Heart left ventricle (tissue), 16 donors: ENCODE measurements around the gene IPO13. TPM values are rescaled to one million over a fixed set of nuclear protein-coding genes. Genes with fewer than 3 reads are reported as not detected.
A peak's percentile ranks its signal among the peaks of the same experiment; 100 is the strongest.

ENCODE experiments used
- ATAC-seq, 4 donors: fragments of 200-7000 bp; cut with Tn5 transposase; one replicate each; pipeline ENCODE4 v1.9.1; 2020 to 2022; ENCODE audit warnings: moderate library complexity in 4 of 4, mild to moderate bottlenecking in 3 of 4, moderate number of reproducible peaks in 1 of 4
- DNase-seq, 5 donors: peaks; one replicate each; pipeline ENCODE4 v3.0.0-alpha.2; 2020
- H3K27ac ChIP-seq, 12 donors: fragments of 200-600 bp; sonication (generic) in 4 of 12; one replicate each; pipeline versions ENCODE4 v1.5.0 to v1.8.0; 2016 to 2022; ENCODE audit warnings: mild to moderate bottlenecking in 2 of 12
- H3K27me3 ChIP-seq, 9 donors: fragments of 200-600 bp; sonication (generic) in 2 of 9; one replicate each; pipeline versions ENCODE4 v1.5.1 to v1.8.0; 2016 to 2022; ENCODE audit warnings: mild to moderate bottlenecking in 3 of 9
- H3K36me3 ChIP-seq, 9 donors: fragments of 200-600 bp; sonication (generic) in 2 of 9; one replicate each; pipeline versions ENCODE4 v1.5.0 to v1.8.0; 2018 to 2022; ENCODE audit warnings: mild to moderate bottlenecking in 2 of 9
- H3K4me1 ChIP-seq, 12 donors: fragments of 200-600 bp; sonication (generic) in 4 of 12; one replicate each; pipeline versions ENCODE4 v1.5.0 to v1.8.0; 2016 to 2022; ENCODE audit warnings: mild to moderate bottlenecking in 3 of 12
- H3K4me3 ChIP-seq, 12 donors: fragments of 200-600 bp; sonication (generic) in 4 of 12; one replicate each; pipeline versions ENCODE4 v1.5.0 to v1.8.0; 2017 to 2022; ENCODE audit warnings: mild to moderate bottlenecking in 9 of 12, moderate library complexity in 4 of 12
- H3K9me3 ChIP-seq, 12 donors: fragments of 200-600 bp; sonication (generic) in 4 of 12; one replicate each; pipeline versions ENCODE4 v1.5.0 to v1.8.0; 2016 to 2022; ENCODE audit warnings: mild to moderate bottlenecking in 1 of 12
- POLR2A ChIP-seq, 2 donors: fragments of 450-650 bp; IDR thresholded peaks; one replicate each; pipeline ENCODE4 v1.6.1; 2017; ENCODE audit warnings: antibody characterized with exemption in 2 of 2, mild to moderate bottlenecking in 2 of 2, moderate library complexity in 2 of 2
- WGBS, 4 donors: extraction: QIAGEN DNeasy Blood & Tissue Kit in 2 of 4; methylation state at CpG; one replicate each; pipeline versions ENCODE4 v1.1.5 to v1.1.7; 2013 to 2018; 5-methylcytosine and 5-hydroxymethylcytosine counted together
- intact Hi-C, 10 donors: fragments of 100-400 bp; cut with DNase I; formaldehyde crosslinking; loops; one replicate each; pipeline versions ENCODE4 v1.11.1 to v1.14.2; 2022
- polyA plus RNA-seq, 2 donors: library from polyadenylated mRNA; stranded (reverse); fragments of 200-250 nt; gene quantifications; one replicate each; pipeline ENCODE4 v1.2.3, GENCODE V29; 2013
- total RNA-seq, 9 donors: library from RNA; depleted of rRNA in 2 of 9; stranded (reverse); fragments of >200 nt in 2 of 9; fragmentation: NEBNext Ultra II Directional in 3 of 9; extraction: Animal tissue kit (Norgen Biotek cat#: 25700) in 3 of 9; gene quantifications; one replicate each; pipeline versions ENCODE4 v1.1.0 to v1.2.4, GENCODE V29; 2016 to 2023
- TF ChIP-seq, protein P1 (sequence below), 12 donors: fragments of 200-600 bp; sonication (generic) in 4 of 12; IDR thresholded peaks; one replicate each; pipeline versions ENCODE4 v1.5.0 to v1.8.0; 2018 to 2022; ENCODE audit warnings: antibody characterized with exemption in 12 of 12, mild to moderate bottlenecking in 5 of 12
- donor health status: ischemic (EF 13 %, LVEDD 7.1; RV severe dilation, severe dysfunction).
- donor health status: healthy with polysubstance abuse.
- donor health status: DM: no; HTN: yes; CAD: no.
- donor health status: DM: no; HTN: no; CAD: no.
- donor health status: ischemic (EF 25% LVEDD 6.9; RV normal size, moderate dysfunction).
- donor health status: ischemic (EF 25% LVEDD 5.7; RV mildly dilated, moderate dysfunction).
- donor health status: healthy.
- donor health status: DM: yes; HTN: yes; CAD: no.
- donor health status: ischemic (EF 35%, LVEDD 5.7; RV mildly dilated, moderate dysfunction).
- donor health status: nonischemic (EF 11% LVEDD 7.7; RV severe dilation, severe dysfunction).
- donor health status: DM: yes; HTN: yes; CAD: no.
- donor health status: PGD.
- donor health status: ischemic (EF 29% LVEDD 5.4; RV normal size, mild dysfunction).
- donor health status: nonischemic (EF 23%, LVEDD 6.1; RV moderate dilation, normal function).

The IPO13 gene
- total and polyA plus RNA-seq, 11 donors: 29.9 to 71.0 (median 54.6) TPM

GRCh38 chr1:43933386-43934100, 13.2 kb upstream of the IPO13 start, which contains the start of gene ARTN:
Gene ARTN (plus strand): TSS chr1:43933801. CDS start chr1:43935657, 1,856 bp downstream.
- no peak within 1 kb of the TSS for H3K27ac ChIP-seq
- 3 to 6% (median 5%) methylated on average over 21 to 42 of the region's 42 CpGs for WGBS, 4 donors
- ATAC-seq (peak in 1 of 4 donors; percentile 8), DNase-seq (peak in 1 of 5 donors; percentile 27)
- intact Hi-C loops: loop anchor here (1.0 to 10.0 kb wide), 6 partner anchors 96 to 409 kb away; no protein-coding TSS in a partner anchor
- TF ChIP-seq, protein P1, sequence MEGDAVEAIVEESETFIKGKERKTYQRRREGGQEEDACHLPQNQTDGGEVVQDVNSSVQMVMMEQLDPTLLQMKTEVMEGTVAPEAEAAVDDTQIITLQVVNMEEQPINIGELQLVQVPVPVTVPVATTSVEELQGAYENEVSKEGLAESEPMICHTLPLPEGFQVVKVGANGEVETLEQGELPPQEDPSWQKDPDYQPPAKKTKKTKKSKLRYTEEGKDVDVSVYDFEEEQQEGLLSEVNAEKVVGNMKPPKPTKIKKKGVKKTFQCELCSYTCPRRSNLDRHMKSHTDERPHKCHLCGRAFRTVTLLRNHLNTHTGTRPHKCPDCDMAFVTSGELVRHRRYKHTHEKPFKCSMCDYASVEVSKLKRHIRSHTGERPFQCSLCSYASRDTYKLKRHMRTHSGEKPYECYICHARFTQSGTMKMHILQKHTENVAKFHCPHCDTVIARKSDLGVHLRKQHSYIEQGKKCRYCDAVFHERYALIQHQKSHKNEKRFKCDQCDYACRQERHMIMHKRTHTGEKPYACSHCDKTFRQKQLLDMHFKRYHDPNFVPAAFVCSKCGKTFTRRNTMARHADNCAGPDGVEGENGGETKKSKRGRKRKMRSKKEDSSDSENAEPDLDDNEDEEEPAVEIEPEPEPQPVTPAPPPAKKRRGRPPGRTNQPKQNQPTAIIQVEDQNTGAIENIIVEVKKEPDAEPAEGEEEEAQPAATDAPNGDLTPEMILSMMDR (IDR thresholded peaks at IDR 0.05): no peak
- no peak for TF ChIP-seq POLR2A (IDR thresholded peaks at IDR 0.05)
- H3K27me3 ChIP-seq: peaks cover 3 to 23% (median 9%) of the 10 kb centered on the region in 9 donors
- no peaks in the 10 kb centered on the region for H3K9me3 ChIP-seq
- peak within 1 kb of the TSS in 10 of 12 donors; percentile 12 to 48 (median 41) for H3K4me3 ChIP-seq
- H3K4me1 ChIP-seq: peaks cover 3 to 28% (median 18%) of the 10 kb centered on the region in 12 donors
- H3K36me3 ChIP-seq: peaks cover 0 to 7% (median 0%) of the 10 kb centered on the region in 9 donors

- peaks cover 0 to 7% (median 0%) of the 10 kb centered on the region in 9 donors for H3K36me3 ChIP-seq
- intact Hi-C loops: loop anchor here in 9 of 10 donors (1.0 to 10.0 kb wide), 6 partner anchors 97 to 410 kb away; no protein-coding TSS in a partner anchor
- H3K27me3 ChIP-seq: peaks cover 3 to 23% (median 9%) of the 10 kb centered on the region in 9 donors
- H3K27ac ChIP-seq: no peak overlapping the region
- TF ChIP-seq, protein P1 (IDR thresholded peaks at IDR 0.05): peak; percentile 77 to 88 (median 80)
- no peak for TF ChIP-seq POLR2A (IDR thresholded peaks at IDR 0.05)
- H3K9me3 ChIP-seq: no peaks in the 10 kb centered on the region
- H3K4me1 ChIP-seq: peaks cover 3 to 32% (median 19%) of the 10 kb centered on the region in 12 donors
- peak overlapping the region in 6 of 12 donors; percentile 33 to 46 (median 41) for H3K4me3 ChIP-seq
- ATAC-seq (peak in 3 of 4 donors; percentile 51 to 73 (median 66)), DNase-seq (peak; percentile 52 to 82 (median 60))
- WGBS, 4 donors: 33 to 41% (median 36%) methylated on average over 4 to 13 of the region's 13 CpGs
Measured at GRCh38 chr1:43934101-43934985, 12.4 kb upstream of the IPO13 start.

DNA sequence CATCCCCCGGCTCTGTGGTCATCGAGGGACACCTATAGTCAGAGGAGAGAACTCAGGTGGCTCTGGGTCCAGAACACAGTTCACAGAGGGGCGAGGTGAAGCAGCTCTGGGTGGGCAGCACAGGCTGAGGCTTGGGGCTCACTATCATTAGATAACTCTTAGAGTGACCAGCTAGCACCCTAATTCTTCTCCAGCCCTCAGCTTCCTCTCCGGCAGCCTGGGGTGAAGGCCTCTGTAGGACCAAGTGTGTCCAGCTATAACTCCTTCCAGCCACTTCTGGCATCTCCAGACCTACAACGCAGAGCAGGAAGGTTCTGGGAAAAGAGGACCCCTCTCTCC, 11.8 kb upstream of the IPO13 start:
- H3K36me3 ChIP-seq: peaks cover 0 to 6% (median 0%) of the 10 kb centered on the region in 9 donors
- intact Hi-C loops: loop anchor here in 9 of 10 donors (1.0 to 10.0 kb wide), 7 partner anchors 98 to 410 kb away; partner anchors contain the start of gene PTPRF (in 1 of the 9)
- DNase-seq (no peak), ATAC-seq (peak in 1 of 4 donors; percentile 53)
- TF ChIP-seq, protein P1 (IDR thresholded peaks at IDR 0.05): peak in 1 of 12 donors; percentile 3
- no peak for TF ChIP-seq POLR2A (IDR thresholded peaks at IDR 0.05)
- no peak overlapping the region for H3K27ac ChIP-seq
- WGBS, 4 donors: 46 to 63% (median 48%) methylated on average over 4 to 5 of the region's 5 CpGs
- H3K27me3 ChIP-seq: peaks cover 3 to 23% (median 9%) of the 10 kb centered on the region in 9 donors
- peaks cover 3 to 32% (median 19%) of the 10 kb centered on the region in 12 donors for H3K4me1 ChIP-seq
- no peaks in the 10 kb centered on the region for H3K9me3 ChIP-seq
- H3K4me3 ChIP-seq: no peak overlapping the region
